Epithelial cell of esophagus (primary cell): ENCODE results near the gene PCDHGA1.

Experiments used
- DNase-seq: peaks from one replicate; pipeline ENCODE4 v3.0.0; 2010; ENCODE audit warnings: low read depth
- H3K4me3 ChIP-seq: 2 replicates; pipeline ENCODE4 v1.5.1; 2011; ENCODE audit warnings: mild to moderate bottlenecking, low read length, control low read depth
- CTCF ChIP-seq: IDR thresholded peaks from 2 replicates; pipeline ENCODE4 v1.5.1; 2011; ENCODE audit warnings: low read depth, mild to moderate bottlenecking, low read length, control low read depth, inconsistent platforms; ENCODE audit not compliant: insufficient read depth; ENCODE audit errors: missing control alignments

Gene PCDHGA1

GRCh38 chr5:141525653-141526052 is 195.3 kb downstream of the PCDHGA1 start:
- TF ChIP-seq CTCF: no peak
- DNase-seq: no peak
- no peak overlapping the region for H3K4me3 ChIP-seq

GRCh38 chr5:141527426-141527825 is 197.1 kb downstream of the PCDHGA1 start:
- TF ChIP-seq CTCF: no peak
- H3K4me3 ChIP-seq: no peak overlapping the region
- no peak for DNase-seq

GRCh38 chr5:141528291-141528984 is 198.1 kb downstream of the PCDHGA1 start:
- no peak for DNase-seq
- no peak overlapping the region for H3K4me3 ChIP-seq
- TF ChIP-seq CTCF: no peak

GRCh38 chr5:141529002-141529401 is 198.7 kb downstream of the PCDHGA1 start:
- no peak overlapping the region for H3K4me3 ChIP-seq
- DNase-seq: peak; percentile 61
- no peak for TF ChIP-seq CTCF

GRCh38 chr5:141529873-141530272 is 199.6 kb downstream of the PCDHGA1 start:
- TF ChIP-seq CTCF: no peak
- DNase-seq: no peak
- no peak overlapping the region for H3K4me3 ChIP-seq

GRCh38 chr5:141532726-141533125 is 202.4 kb downstream of the PCDHGA1 start:
- TF ChIP-seq CTCF: no peak

GRCh38 chr5:141533897-141534296 is 203.6 kb downstream of the PCDHGA1 start:
- no peak overlapping the region for H3K4me3 ChIP-seq
- no peak for TF ChIP-seq CTCF
- no peak for DNase-seq

More at GRCh38 chr5:141532726-141533125, 202.4 kb downstream of the PCDHGA1 start:
- peak; percentile 24 for DNase-seq
- H3K4me3 ChIP-seq: no peak overlapping the region
